Activated T-cell treated with anti-CD3 and anti-CD28 coated beads, Interleukin-2, amount 50 U/mL, for 4 hours (primary cell): ENCODE measurements around the gene NR1D2. TPM values are rescaled to one million over a fixed set of nuclear protein-coding genes. Genes with fewer than 3 reads are reported as not detected.
A peak's percentile ranks its signal among the peaks of the same experiment; 100 is the strongest.
"Not testable (repeated sequence)": the region's sequence is repeated elsewhere in the genome, so short reads cannot be mapped to it uniquely, and the experiment has no call there.

Source experiments
- ATAC-seq, 2 donors: fragments of 200-7000 bp; cut with Tn5 transposase; one replicate each; pipeline ENCODE4 v1.10.0; 2021
- DNase-seq: peaks from one replicate; pipeline ENCODE4 v3.0.0-alpha.2; 2020
- H3K27me3 Mint-ChIP-seq: one replicate; pipeline ENCODE4 v1.8.0; 2021; ENCODE audit warnings: low read depth, mixed read lengths
- H3K36me3 Mint-ChIP-seq: one replicate; pipeline ENCODE4 v1.8.0; 2022; ENCODE audit warnings: mixed read lengths; ENCODE audit not compliant: insufficient read depth
- H3K4me1 Mint-ChIP-seq: one replicate; pipeline ENCODE4 v1.8.0; 2021; ENCODE audit warnings: low read depth, mixed read lengths
- H3K4me3 Mint-ChIP-seq: one replicate; pipeline ENCODE4 v1.8.0; 2021; ENCODE audit warnings: mild to moderate bottlenecking, moderate library complexity, mixed read lengths
- H3K9me3 Mint-ChIP-seq: one replicate; pipeline ENCODE4 v1.8.0; 2021; ENCODE audit warnings: mixed read lengths
- total RNA-seq, 3 donors: library from RNA; stranded (reverse); gene quantifications; one replicate each; pipeline ENCODE4 v1.2.1, GENCODE V29; 2021

NR1D2 gene
- 1 to 10 TPM; 5.4 to 6.5 (median 6.0) TPM for total RNA-seq

- H3K36me3 Mint-ChIP-seq, result peaks cover 4% of the 10 kb centered on the region
- ATAC-seq (peak; percentile 62 to 64), DNase-seq (peak; percentile 74)
- peak within 1 kb of the TSS; percentile 85 for H3K4me3 Mint-ChIP-seq
- peaks cover 36% of the 10 kb centered on the region for H3K4me1 Mint-ChIP-seq
- H3K27me3 Mint-ChIP-seq, result no peaks in the 10 kb centered on the region
- H3K9me3 Mint-ChIP-seq, result no peaks in the 10 kb centered on the region
Measured at GRCh38 chr3:23944861-23945662, at the start of gene NR1D2. Gene NR1D2 (plus strand): TSS chr3:23945286. CDS start chr3:23945579, 293 bp downstream.

DNA sequence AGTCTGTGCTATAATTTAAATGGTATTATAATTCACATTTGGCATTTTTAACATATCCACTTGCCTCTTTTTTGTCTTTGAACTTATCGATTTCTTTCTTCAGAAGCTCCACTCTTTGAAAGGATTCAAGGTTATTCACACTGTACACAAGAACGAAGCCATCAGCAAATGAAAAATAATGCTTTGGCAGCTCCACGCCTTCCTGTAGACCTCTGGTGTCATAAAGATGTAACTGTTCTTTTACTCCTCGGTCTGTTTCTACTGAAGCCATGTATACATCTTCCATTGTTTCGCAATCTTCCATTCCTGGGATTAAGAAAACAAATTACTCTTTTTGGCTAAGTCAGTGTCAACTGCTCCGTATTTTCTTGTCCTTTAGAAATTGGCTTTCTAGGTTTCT lies 44.3 kb upstream of the NR1D2 start:
- Mint-ChIP-seq H3K9me3 (no peaks in the 10 kb centered on the region), H3K4me3 (no peak overlapping the region), H3K27me3 (no peaks in the 10 kb centered on the region), H3K4me1 (no peaks in the 10 kb centered on the region), H3K36me3 (peaks cover 36% of the 10 kb centered on the region)
- DNase-seq (no peak), ATAC-seq (no peak)

DNA sequence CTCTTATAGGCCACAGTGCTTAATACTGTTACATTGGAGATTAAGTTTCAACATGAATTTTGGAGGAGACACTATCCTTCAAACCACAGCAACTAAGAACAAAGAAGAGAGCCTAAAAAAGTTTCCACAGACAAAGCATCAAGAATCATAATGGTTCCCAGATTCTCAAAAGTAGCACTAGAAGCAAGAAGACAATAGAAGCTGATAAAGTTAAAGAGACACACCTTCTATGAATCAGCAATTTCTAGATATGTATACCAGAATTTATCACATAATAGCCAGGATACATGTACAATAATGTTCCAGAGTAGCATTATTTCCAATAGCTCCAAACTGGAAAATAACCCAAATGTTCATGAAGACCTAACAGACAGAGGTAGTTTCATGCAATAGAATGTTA lies 40.5 kb upstream of the NR1D2 start:
- H3K9me3 Mint-ChIP-seq, result no peaks in the 10 kb centered on the region
- DNase-seq (no peak), ATAC-seq (no peak)
- H3K4me1 Mint-ChIP-seq, result no peaks in the 10 kb centered on the region
- no peak overlapping the region for H3K4me3 Mint-ChIP-seq
- no peaks in the 10 kb centered on the region for H3K27me3 Mint-ChIP-seq
- H3K36me3 Mint-ChIP-seq, result peaks cover 27% of the 10 kb centered on the region

GRCh38 chr3:23909341-23909740 lies 35.7 kb upstream of the NR1D2 start:
- Mint-ChIP-seq H3K4me1 (peaks cover 6% of the 10 kb centered on the region), H3K9me3 (no peaks in the 10 kb centered on the region), H3K36me3 (peaks cover 14% of the 10 kb centered on the region), H3K4me3 (no peak overlapping the region), H3K27me3 (no peaks in the 10 kb centered on the region)
- no peak for DNase-seq
- no peak for ATAC-seq

DNA sequence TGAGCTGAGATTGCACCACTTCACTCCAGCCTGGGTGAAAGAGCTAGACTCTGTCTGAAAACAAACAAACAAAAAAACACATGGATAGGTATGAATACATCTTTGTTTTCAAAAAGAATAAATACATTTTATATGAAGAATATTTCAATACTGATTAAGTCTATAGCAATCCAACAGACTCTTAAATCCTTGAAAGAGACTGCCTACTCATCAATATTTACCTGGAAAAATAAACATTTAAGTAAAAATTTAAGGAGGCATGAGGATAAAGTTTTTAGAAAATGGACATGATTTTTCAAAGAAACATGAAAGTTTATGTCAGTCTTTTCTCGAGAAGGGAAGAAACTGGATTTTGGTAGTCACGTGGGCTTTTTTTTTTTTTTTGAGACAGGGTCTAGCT lies 33.7 kb upstream of the NR1D2 start:
- no peaks in the 10 kb centered on the region for H3K9me3 Mint-ChIP-seq
- no peak for DNase-seq
- peaks cover 3% of the 10 kb centered on the region for H3K27me3 Mint-ChIP-seq
- no peak overlapping the region for H3K4me3 Mint-ChIP-seq
- ATAC-seq, result no peak
- peaks cover 18% of the 10 kb centered on the region for H3K4me1 Mint-ChIP-seq
- peaks cover 6% of the 10 kb centered on the region for H3K36me3 Mint-ChIP-seq

DNA sequence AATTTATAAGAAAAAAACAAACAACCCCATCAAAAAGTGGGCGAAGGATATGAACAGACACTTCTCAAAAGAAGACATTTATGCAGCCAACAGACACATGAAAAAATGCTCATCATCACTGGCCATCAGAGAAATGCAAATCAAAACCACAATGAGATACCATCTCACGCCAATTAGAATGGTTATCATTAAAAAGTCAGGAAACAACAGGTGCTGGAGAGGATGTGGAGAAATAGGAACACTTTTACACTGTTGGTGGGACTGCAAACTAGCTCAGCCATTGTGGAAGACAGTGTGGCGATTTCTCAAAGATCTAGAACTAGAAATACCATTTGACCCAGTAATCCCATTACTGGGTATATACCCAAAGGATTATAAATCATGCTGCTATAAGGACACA lies 32.8 kb upstream of the NR1D2 start:
- H3K9me3 Mint-ChIP-seq, ATAC-seq, H3K4me3 Mint-ChIP-seq, H3K27me3 Mint-ChIP-seq, H3K36me3 Mint-ChIP-seq, DNase-seq: not testable (repeated sequence)
- peaks cover 25% of the 10 kb centered on the region for H3K4me1 Mint-ChIP-seq

GRCh38 chr3:23913182-23913581 lies 31.9 kb upstream of the NR1D2 start:
- no peak overlapping the region for H3K4me3 Mint-ChIP-seq
- H3K36me3 Mint-ChIP-seq, result peaks cover 17% of the 10 kb centered on the region
- ATAC-seq, result no peak
- H3K4me1 Mint-ChIP-seq, result peaks cover 25% of the 10 kb centered on the region
- no peak for DNase-seq
- peaks cover 3% of the 10 kb centered on the region for H3K27me3 Mint-ChIP-seq
- no peaks in the 10 kb centered on the region for H3K9me3 Mint-ChIP-seq

GRCh38 chr3:23913873-23914743 lies 31.0 kb upstream of the NR1D2 start:
- peaks cover 26% of the 10 kb centered on the region for H3K36me3 Mint-ChIP-seq
- H3K4me3 Mint-ChIP-seq, result no peak overlapping the region
- DNase-seq (no peak), ATAC-seq (no peak)
- H3K4me1 Mint-ChIP-seq, result peaks cover 33% of the 10 kb centered on the region
- no peaks in the 10 kb centered on the region for H3K9me3 Mint-ChIP-seq
- peaks cover 3% of the 10 kb centered on the region for H3K27me3 Mint-ChIP-seq

GRCh38 chr3:23915537-23916108 lies 29.5 kb upstream of the NR1D2 start:
- no peaks in the 10 kb centered on the region for H3K9me3 Mint-ChIP-seq
- H3K4me1 Mint-ChIP-seq, result peaks cover 46% of the 10 kb centered on the region
- peak overlapping the region; percentile 100 for H3K4me3 Mint-ChIP-seq
- peaks cover 3% of the 10 kb centered on the region for H3K27me3 Mint-ChIP-seq
- no peak for ATAC-seq
- H3K36me3 Mint-ChIP-seq, result peaks cover 34% of the 10 kb centered on the region
- DNase-seq, result no peak

DNA sequence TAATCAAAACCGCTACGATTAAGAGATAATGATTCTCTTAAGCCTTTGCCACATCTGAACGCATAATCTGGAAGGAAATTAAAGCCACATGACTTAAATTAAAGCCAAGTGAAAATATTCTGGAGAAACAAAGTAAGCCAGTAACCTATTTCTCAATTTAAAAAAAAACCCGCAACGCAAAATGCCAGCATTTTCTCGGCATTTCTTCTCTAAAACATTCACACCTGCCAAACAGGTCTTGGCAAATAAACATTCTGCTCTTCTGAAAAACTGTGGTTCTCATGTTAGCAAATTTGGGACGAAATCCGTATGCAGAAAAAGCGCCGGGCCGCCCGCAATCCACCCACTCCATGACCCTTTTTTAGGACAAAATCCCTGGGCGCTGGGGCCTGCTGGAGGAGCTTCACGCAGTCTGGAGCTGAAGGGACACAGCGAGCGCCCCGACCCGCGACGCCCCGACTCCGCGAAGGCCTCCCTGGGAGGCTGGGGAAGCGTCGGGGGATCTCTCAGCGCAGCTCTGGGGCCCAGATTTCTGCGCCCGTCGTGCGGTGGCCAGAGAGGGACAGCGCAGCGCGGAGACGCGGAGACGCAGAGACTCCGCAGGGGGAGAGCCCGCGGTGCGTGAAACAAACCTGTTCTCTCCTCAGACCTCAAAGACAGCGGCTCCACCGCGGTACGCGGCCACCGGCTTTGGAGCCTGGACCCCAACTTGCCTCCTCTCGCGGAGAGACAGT lies 28.8 kb upstream of the NR1D2 start:
- DNase-seq, result no peak
- Mint-ChIP-seq H3K9me3 (no peaks in the 10 kb centered on the region), H3K4me3 (peak overlapping the region; percentile 100), H3K27me3 (peaks cover 3% of the 10 kb centered on the region), H3K4me1 (peaks cover 47% of the 10 kb centered on the region), H3K36me3 (peaks cover 36% of the 10 kb centered on the region)
- ATAC-seq, result peak; percentile 35 to 38

DNA sequence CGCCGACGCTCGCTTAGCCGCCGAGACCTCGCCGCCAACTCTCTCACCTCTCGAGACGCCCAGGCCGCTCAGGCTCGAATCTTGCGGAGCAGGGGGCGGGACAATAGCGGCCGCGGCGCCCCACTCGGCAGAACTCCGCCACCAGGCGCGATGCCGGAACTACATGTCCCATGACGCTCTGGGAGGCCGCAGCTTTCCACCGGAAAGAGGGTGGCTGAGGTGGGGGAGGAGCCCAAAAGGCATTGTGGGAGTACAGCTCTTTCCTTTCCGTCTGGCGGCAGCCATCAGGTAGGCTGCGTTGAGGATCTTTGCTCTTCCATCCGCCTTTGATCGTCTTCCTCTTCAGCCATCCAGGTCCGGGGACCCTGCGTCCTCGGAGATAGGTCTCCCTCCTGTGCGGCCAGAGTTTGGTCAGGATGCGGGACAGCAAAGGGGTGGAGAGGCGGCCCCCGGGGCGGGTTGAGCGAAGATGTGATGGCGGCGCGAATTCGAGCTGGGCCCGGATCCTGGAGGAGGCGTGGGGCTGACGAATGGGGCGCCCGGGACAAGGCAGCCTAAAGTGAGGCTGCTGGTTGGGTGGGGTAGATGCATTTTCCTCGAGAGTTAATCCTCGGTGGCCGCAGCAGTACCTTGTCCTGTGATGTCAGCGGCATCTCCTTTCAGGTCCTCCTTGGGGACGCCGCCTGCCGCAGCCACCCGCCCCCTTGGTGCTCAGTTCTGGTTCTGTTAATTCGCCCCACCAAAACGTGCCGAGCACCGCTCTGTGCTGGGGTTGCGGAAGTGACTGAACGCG lies 28.0 kb upstream of the NR1D2 start, which contains the start of the genes NKIRAS1 and RPL15:
Gene NKIRAS1, minus strand, starts transcription at position 105 of the 793 bp plus-strand sequence. CDS start 6,086 bp downstream, outside the sequence.
Gene RPL15, plus strand, starts transcription at position 247 of the 793 bp plus-strand sequence. CDS start 728 bp downstream, outside the sequence.
- no peaks in the 10 kb centered on the region for H3K9me3 Mint-ChIP-seq
- H3K4me3 Mint-ChIP-seq, result peak within 1 kb of the TSS; percentile 100
- ATAC-seq (peak; percentile 93 to 95), DNase-seq (peak; percentile 96)
- H3K36me3 Mint-ChIP-seq, result peaks cover 37% of the 10 kb centered on the region
- H3K27me3 Mint-ChIP-seq, result peaks cover 3% of the 10 kb centered on the region
- peaks cover 47% of the 10 kb centered on the region for H3K4me1 Mint-ChIP-seq

- not testable (repeated sequence) for H3K9me3 Mint-ChIP-seq, H3K27me3 Mint-ChIP-seq, DNase-seq, ATAC-seq
- H3K36me3 Mint-ChIP-seq, result peaks cover 37% of the 10 kb centered on the region
- peaks cover 47% of the 10 kb centered on the region for H3K4me1 Mint-ChIP-seq
- peak overlapping the region; percentile 100 for H3K4me3 Mint-ChIP-seq
Measured at GRCh38 chr3:23917679-23918303, 27.3 kb upstream of the NR1D2 start.

- not testable (repeated sequence) for H3K9me3 Mint-ChIP-seq, H3K27me3 Mint-ChIP-seq, ATAC-seq, DNase-seq
- Mint-ChIP-seq H3K4me1 (peaks cover 47% of the 10 kb centered on the region), H3K4me3 (peak overlapping the region; percentile 100), H3K36me3 (peaks cover 41% of the 10 kb centered on the region)
Measured at GRCh38 chr3:23918331-23918730, 26.8 kb upstream of the NR1D2 start.
